Stimulated activated CD4-positive, alpha-beta T cell treated with anti-CD3 and anti-CD28 coated beads, TNF-alpha, amount 100 ng/mL, for 4 hours (primary cell): ENCODE data around the gene RDM1.

ENCODE experiments used
- DNase-seq, 3 experiments: peaks; one replicate each; pipeline ENCODE4 v3.0.0-alpha.2; 2020; ENCODE audit warnings: low read depth in 3 of 3

Gene RDM1

GRCh38 chr17:35932586-35932985, 2.0 kb upstream of the RDM1 start:
- DNase-seq: no peak

DNA sequence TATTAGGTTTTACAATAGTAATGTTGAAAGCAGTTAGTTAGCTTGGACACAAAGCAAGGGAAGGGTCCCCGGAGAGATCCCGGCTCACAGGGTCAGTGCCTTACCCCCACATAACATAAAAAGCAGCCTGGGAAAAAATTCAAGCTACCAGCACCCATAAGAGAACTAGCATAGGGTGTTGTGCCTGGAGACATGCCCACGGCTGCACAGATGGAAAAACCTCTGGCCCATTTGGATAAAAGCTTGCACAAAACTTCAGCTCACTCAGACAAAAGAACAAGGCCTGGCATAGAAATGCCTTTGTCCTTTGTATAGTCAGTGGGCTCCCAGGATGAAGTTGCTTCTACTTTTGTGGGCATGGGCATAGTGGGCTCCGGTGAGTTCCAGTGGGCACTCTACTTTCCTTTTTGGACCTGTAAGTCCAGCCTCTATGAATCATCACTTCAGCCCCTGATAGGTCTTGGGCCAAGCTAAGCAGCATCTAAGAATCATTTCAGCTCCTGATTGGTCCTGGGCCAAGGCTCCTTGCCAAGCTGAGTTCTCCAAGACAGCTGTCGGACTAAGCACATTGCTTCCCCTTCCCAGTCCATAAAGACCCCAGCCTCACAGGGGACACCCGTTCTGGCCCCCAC, 1.3 kb upstream of the RDM1 start:
- DNase-seq: no peak

GRCh38 chr17:35927714-35928113, 2.9 kb downstream of the RDM1 start:
- DNase-seq: no peak

GRCh38 chr17:35923609-35924114, 6.9 kb downstream of the RDM1 start:
- no peak for DNase-seq

DNA sequence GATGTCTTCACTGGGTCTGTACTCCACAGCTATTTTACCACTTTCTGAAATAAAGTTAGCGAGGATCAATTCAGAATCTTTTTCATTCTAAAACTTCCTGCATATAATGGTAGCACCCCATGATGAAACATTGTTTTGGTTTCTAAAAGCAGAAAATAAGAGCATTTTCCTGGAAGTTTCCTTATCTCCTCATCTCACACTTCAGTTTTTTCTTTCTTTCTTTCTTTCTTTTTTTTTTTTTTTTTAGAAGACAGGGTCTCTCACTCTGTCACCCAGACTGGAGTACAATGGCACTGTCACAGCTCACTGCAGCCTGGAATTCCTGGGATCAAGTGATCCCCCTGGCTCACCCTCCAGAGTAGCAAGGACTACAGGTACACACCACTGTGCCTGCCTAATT, 10.3 kb downstream of the RDM1 start:
- no peak for DNase-seq

- no peak for DNase-seq
Observed at GRCh38 chr17:35918665-35919064, 11.9 kb downstream of the RDM1 start.

GRCh38 chr17:35917519-35918213, 12.9 kb downstream of the RDM1 start:
- DNase-seq: no peak

DNA sequence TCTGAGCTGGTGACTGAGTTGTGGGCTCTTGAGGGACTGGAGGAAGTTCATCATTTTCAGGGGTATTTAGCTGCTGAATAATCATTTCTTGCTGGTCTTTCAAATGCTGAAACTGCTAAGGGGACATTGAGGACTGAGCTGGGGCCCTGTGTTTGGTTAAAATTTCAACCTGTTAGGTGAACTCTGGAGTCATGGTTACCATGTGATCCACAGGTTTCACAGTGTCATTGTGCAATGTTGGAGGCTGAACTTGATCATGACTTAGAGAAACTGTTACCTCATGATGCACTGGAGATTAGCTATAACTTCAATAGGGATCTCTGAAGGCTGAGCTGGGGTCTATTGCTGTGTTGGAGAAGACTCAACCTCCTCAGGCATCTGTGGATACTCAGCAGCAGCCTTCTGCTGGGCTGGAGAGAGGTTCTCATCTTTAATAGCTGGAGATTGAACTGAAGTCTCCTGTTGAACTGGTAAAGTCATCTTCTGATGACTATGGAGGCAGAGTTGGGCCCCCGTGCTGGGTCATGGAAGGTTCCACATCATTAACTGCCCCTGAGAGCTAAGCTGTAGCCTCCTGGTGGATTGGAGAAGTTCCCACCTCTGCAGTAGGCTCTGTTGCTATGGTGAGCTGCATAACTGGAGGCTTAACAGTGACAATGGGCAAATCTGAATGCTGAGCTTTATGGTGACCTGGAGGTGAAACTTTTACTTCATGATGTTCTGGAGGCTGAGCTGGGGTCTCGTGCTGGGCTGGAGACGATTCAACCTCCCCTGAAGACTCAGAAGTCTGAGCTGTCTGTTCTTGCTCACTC, 15.2 kb downstream of the RDM1 start:
- no peak for DNase-seq

DNA sequence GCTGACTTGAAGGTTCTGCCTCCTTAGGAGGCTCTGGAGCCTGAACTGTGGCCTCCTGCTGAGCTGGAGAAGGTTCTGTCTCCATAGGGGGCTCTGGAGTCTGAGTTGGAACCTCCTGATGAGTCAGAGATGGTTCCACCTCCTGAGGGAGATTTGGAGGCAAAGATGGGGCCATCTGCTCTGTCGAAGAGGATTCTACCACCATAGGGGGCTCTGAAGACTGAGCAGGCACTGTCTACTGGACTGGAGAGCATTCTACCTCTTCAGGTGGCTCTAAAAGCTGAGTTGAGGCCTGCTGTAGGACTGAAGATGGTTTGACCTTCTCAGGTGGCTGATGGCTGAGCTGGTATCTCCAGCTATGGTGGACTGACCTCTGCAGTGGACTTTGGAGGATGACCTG, 16.2 kb downstream of the RDM1 start:
- no peak for DNase-seq

DNA sequence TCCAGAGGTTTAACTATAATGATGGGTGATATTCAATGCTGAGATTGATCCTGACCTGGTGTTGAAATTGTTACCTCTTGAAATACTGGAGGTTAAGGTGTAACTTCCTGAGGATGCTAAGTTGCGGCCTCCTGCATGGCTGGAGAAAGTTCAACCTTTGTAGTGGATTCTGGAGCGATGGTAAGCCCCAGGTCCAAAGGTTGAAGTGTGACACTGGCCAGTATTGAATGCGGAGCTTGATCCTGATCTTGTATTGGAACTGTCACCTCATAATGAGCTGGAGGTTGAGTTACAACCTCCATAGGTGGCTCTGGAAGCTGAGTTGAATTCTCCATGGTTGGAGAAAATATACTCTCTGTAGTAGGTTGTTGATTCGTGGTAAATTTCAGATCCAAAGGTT, 17.0 kb downstream of the RDM1 start:
- no peak for DNase-seq

DNA sequence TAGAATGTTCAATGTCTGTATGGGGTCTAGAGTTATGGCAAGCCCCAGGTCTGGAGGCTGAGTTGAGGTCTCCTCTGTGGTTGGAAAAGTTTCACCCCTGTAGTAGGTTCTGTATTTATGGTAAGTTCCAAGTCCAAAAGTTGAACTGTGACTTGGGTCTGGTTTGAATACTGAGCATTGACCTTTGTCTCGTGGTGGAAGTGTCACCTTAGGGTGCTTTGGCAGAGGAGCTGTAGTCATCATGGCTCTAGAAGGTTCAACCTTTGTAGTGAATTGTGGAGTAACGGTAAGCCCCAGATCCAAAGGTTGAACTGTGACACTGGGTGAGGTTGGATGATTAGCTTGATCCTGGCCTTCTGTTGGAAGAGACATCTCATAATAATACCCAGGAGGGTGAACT, 17.6 kb downstream of the RDM1 start:
- no peak for DNase-seq

DNA sequence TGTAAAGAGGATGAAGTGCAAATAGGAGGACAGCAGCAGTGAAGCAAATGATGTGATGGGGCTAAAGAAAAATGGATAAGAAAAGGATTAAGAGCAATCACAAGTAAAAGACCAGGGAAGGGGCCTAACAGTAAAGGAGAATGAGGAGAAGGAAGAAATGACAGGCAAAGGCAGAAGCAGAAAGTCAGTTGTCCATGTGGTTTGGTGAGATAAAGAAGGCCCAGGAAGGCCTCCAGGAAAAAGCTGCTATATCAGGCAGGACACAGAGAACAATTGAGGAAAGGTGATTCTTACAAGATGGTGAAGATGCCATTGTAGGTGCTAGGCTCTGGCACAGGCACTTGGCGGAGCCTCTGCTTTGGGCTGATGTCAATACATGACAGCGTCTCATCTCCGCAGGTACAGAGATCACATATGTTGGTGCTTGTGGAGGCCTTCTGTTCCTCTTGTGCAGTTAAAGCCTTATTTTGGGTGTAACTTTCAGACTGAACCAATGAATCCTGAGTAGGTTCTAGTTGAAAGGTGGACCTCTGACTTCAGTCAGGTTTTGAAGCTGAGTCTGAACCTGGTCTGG, 18.1 kb downstream of the RDM1 start:
- DNase-seq: no peak

DNA sequence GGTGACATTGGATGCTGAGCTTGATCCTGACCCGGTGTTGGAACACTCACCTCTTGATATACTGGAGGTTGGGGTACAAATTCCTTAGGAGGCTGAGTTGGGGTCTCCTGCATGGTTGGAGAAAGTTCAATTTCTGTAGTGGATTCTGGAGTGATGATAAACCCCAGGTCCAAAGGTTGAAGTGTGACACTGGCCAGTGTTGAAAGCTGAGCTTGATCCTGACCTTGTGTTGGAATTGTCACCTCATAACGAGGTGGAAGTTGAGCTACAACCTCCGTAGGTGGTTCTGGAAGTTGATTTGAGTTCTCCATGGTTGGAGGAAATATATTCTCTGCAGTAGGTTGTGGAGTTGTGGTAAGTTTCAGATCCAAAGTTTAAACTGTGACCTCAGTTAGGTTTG, 21.2 kb downstream of the RDM1 start:
- DNase-seq: no peak

DNA sequence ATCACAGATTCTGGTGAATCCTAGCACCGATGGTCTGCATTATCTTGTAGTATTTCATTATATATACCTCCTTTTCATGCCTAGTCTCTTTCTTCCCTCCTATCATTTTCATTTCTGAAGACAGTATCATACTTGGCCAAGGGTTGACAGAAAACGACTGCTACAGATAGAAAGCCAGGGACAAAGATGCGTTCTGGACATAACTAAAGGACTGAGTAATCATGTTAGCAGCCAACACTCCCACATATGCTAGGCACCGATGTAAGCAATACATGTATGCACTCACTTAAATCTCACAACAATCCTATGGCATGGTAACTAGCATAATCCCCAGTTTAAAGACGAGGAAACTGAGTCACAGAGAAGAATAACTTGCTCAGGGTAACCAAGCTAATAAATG, 22.9 kb downstream of the RDM1 start:
- no peak for DNase-seq

- no peak for DNase-seq
Observed at GRCh38 chr17:35906926-35907637, 23.5 kb downstream of the RDM1 start.

GRCh38 chr17:35906191-35906925, 24.2 kb downstream of the RDM1 start:
- no peak for DNase-seq

- no peak for DNase-seq
Observed at GRCh38 chr17:35903451-35903850, 27.1 kb downstream of the RDM1 start.

GRCh38 chr17:35901631-35902175, 28.9 kb downstream of the RDM1 start:
- no peak for DNase-seq

GRCh38 chr17:35900708-35901480, 29.7 kb downstream of the RDM1 start:
- DNase-seq: no peak

DNA sequence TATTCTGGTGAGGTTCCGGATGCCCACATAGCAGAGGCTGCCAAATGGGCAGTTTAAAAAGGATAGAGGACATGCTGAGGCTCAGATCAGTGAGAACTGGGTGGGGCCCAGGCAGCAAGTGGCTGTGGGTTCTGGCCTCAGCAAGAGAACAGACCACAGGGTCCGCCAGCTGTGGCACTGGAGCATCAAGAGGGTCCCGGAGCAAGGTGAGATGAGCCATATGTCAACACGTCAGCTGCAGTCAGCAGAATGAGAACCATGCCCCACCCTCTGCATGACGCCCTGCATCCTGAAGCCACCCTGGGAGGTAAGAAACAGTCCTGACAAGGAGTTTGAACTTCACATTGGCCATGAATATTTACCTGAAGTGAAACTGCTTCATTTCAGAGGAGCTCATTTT, 30.3 kb downstream of the RDM1 start:
- DNase-seq: no peak
